GM20000 (cell line): Measurements from ENCODE around the gene CD48.

ENCODE experiments used
- DNase-seq: peaks from one replicate; pipeline ENCODE4 v3.0.0; 2012; ENCODE audit warnings: low spot score
- CTCF ChIP-seq: IDR thresholded peaks from 2 replicates; pipeline ENCODE4 v1.5.1; 2012; ENCODE audit warnings: mild to moderate bottlenecking, control low read depth; ENCODE audit errors: extremely low read depth, missing control alignments

The CD48 gene

DNA sequence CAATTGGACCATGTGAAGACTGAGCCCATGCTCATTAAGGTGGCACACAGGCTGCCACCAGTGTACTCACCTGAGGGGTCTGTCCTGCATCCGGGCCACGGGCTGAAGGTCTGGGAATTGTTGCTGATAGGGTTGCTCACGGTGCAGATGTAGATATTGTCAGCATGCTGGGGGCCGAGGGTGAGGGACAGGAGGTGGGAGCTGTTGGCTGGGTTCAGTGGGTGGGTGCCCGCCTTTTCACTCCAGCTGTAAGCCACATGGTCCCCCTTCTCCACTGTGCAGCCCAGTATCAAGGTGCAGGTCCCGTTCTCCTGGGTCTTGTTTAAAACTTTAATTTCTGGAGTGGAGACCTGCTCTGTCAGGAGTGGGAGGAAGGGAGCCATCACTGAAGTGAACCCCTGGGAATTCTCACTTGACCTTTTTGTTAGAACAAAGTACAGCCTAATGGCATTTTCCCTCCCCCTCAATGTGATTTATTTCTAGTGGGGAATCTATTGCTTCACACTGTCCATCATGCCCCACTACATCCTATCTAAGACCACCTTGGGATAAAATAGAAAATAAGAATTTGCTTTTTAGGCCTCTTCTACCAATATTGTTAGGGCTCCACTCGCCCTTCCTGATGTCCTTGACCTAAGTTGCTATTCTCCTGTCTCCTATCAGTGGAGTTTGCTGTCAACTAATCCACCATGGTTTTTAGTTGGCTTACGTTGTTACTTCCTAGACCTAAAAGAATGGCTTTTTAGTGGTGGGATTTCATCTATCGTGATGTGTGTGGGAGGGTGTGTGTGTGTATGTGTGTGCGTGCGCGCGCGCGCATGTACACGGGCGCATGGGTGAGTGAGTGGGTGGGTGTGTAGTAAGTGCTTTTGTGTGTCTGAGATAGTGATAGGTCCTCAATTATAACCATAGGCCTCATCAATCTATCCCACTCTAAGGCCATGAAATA is 76.8 kb downstream of the CD48 start:
- DNase-seq, result no peak

GRCh38 chr1:160633330-160633903 is 78.2 kb downstream of the CD48 start:
- DNase-seq, result no peak
- TF ChIP-seq CTCF, result no peak

More for the DNA sequence above, 76.8 kb downstream of the CD48 start:
- no peak for TF ChIP-seq CTCF

DNA sequence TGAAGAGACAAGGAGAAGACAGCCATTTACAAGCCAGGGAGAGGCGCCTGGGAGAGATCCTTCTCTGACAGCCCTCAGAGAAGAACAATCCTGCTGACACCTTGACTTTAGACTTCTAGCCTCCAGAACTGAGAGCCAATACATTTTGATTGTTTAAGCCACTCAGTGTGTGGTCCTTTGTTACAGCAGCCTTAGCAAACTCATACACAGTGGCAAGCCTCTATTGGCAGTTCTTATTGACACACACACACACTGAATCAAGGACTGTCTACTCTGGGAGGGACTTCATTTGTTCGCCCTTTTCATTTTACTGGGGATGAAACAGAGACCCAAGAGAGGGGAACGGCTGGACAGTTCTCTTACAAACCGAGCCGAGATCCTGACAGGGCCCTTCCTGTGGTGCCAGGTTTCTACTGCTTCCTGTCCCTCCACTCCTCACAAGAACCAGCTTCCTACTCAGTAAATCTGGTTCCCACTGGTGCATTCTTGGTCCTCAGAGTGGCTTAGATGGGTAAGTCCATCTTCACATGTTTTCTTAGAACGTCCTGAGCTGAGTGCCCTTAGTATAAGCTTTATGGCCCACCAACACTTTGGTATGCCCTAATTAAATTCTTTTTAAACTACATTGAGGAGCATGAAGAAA is 79.5 kb downstream of the CD48 start:
- no peak for DNase-seq
- no peak for TF ChIP-seq CTCF

GRCh38 chr1:160630523-160631451 is 80.8 kb downstream of the CD48 start:
- no peak for DNase-seq

DNA sequence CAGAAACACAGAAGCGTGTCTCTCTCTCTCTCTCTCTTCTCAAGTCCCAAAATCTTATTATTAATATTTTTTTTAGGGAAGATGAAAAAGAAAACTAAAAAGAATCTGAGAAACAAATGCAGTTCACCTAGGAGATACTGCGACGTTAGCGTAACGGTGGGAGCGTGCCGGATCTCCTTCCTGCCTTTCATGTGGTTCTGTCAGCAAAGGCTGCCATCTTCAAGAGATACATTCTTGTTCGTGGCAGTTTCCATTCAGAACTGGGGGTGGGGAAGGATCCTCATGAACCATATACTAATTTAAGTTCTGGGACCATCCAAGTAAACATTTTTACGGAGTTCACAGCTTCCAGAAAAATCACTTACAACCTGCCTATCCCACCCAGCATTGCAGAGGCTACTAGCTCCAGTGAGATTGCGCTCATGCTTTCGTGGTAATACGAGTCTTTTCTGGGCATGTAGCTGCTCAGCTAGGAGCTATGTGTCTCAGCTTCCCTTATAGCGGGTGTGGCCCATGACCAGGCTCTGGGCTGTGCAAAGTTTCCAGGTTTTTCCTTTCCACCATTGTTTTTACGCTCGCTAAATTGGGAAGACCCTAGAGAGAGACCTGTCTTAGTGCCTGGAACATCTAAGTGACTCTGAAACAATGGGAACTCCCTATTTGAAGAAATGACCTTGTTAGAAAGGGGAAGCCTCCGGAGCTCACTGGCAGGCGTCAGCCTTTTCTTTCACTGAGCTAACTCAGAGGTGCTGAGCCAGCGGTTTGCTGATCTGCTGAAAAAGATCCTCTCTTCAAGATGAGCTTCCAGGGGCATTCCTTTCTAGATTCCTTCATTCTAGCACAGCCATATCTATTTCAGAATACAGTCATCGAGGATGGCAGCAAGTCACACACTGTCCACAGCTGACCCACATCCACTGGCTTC is 82.1 kb downstream of the CD48 start:
- TF ChIP-seq CTCF, result no peak
- no peak for DNase-seq

More at GRCh38 chr1:160630523-160631451, 80.8 kb downstream of the CD48 start:
- TF ChIP-seq CTCF, result no peak

- no peak for TF ChIP-seq CTCF
These were observed 82.8 kb downstream of the CD48 start for GRCh38 chr1:160628799-160629263.

More at GRCh38 chr1:160628799-160629263, 82.8 kb downstream of the CD48 start:
- no peak for DNase-seq
